Stimulated activated CD8-positive, alpha-beta memory T cell treated with anti-CD3 and anti-CD28 coated beads, Interleukin-15, amount 100 ng/mL, for 1 hour (primary cell): ENCODE measurements around the gene ABCC10.
"Not testable (repeated sequence)": the region's sequence is repeated elsewhere in the genome, so short reads cannot be mapped to it uniquely, and the experiment has no call there.

Experiments
- DNase-seq: peaks from one replicate; pipeline ENCODE4 v3.0.0-alpha.2; 2020; ENCODE audit warnings: low read depth

Gene ABCC10

GRCh38 chr6:43412541-43412940 lies 14.8 kb upstream of the ABCC10 start:
- DNase-seq = no peak

- no peak for DNase-seq
Observed at GRCh38 chr6:43413002-43413401, 14.3 kb upstream of the ABCC10 start.

DNA sequence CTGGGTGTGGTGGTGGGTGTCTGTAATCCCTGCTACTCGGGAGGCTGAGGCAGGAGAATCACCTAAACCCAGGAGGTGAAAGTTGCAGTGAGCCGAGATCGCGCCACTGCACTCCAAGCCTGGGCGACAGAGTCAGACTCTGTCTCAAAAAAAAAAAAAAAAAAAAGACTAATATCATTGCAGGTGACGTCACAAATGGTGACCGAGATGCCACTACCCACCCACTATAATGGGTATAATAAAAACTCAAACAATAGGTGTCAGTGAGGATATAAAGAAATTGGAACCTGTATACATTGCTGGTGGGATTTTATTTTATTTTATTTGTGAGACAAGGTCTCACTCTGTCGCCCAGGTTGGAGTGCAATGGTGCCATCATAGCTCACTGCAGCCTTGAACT lies 12.1 kb upstream of the ABCC10 start:
- DNase-seq = not testable (repeated sequence)

GRCh38 chr6:43416935-43417334 lies 10.4 kb upstream of the ABCC10 start:
- no peak for DNase-seq

DNA sequence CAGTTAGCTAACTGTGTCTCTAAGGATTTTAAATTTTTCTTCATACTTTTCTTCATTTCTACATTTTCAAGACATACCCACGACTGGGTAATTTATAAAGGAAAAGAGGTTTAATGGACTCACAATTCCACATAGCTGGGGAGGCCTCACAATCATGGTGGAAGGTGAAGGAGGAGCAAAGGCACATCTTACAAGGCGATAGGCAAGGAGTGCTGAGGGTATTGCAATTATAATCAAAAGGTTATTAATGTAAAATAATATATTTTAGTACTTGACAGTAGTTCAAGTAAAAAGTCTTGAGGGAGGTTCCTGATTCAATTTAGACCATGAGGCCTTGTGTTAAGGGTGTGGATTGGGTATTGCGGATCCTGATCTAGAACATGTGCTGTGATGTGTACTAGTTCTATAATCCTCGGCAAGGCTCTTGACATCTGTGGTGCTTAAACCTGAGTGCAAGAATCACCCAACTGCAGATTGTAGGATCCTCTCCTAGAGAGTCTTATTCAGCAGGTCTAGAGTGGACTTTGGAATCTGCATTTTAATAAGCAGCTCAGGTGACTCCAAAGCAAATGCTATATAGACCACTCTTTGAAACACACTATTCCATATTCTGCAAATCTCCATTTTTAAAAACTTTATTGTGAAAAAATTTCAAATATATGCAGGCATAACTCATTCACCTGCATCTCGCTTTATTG lies 7.2 kb upstream of the ABCC10 start:
- no peak for DNase-seq

DNA sequence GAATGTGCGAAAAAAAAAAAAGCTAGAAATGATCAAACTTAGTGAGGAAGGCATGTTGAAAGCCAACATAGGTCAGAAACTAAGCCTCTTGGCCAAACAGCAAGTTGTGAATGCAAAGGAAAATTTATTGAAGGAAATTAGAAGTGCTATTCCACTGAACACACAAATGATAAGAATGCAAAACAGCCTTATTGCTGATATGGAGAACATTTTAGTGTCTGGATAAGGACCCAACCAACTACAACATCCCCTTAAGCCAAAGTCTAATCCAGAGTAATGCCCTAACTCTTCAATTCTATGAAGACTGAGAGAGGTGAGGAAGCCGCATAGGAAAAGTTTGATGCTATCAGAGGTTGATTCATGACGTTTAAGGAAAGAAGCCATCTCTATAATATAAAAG lies 5.5 kb upstream of the ABCC10 start:
- DNase-seq = no peak

DNA sequence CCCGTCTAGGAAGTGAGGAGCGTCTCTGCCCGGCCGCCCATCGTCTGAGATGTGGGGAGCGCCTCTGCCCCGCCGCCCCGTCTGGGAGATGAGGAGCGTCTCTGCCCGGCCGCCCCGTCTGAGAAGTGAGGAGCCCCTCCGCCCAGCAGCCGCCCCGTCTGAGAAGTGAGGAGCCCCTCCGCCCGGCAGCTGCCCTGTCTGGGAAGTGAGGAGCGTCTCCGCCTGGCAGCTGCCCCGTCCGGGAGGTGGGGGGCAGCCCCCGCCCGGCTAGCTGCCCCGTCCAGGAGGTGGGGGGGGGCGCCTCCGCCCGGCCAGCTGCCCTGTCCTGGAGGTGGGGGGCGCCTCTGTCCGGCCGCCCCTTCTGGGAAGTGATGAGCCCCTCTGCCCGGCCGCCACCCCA lies 2.3 kb upstream of the ABCC10 start:
- DNase-seq = not testable (repeated sequence)

DNA sequence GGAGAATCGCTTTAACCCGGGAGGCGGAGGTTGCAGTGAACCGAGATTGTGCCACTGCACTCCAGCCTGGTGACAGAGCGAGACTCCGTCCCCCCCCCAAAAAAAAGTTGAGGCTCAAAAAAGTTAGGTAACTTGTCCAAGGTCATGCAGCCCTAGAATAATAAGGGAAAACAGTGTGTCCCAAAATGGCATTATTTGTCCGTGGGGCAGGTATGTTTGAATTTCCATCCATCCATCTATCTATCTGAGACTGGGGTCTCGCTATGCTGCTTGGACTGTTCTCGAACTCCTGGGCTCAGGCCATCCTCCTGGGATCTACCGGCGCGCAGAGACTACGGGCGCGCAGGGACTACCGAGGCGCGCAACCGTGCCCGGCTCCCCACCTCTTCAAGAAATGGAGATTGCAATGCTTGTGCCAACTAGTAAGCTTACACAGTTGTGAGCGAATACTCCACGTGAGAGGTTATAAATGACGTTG lies 374 bp upstream of the ABCC10 start:
- DNase-seq = no peak

GRCh38 chr6:43428112-43428570 lies 800 bp downstream of the ABCC10 start:
- DNase-seq = no peak

- no peak for DNase-seq
Observed at GRCh38 chr6:43428874-43429273, 1.5 kb downstream of the ABCC10 start.

GRCh38 chr6:43432009-43432945 lies 4.9 kb downstream of the ABCC10 start:
- DNase-seq = no peak

DNA sequence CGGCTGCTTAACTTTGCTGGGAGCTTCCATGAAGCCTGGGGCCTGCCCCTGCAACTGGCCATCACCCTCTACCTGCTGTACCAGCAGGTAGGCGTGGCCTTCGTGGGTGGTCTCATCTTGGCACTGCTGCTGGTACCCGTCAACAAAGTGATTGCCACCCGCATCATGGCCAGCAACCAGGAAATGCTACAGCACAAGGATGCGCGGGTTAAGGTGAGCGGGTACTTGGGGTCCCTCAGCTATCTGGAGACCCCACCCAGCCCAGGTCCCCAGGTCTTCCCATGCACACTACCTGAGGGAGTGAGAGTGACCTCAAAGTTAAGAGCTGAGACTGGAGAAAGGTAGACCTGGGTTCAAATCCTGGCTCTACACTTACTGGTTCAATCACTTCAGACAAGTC lies 5.8 kb downstream of the ABCC10 start:
- no peak for DNase-seq

- DNase-seq = no peak
Observed at GRCh38 chr6:43434001-43434840, 6.9 kb downstream of the ABCC10 start.

- no peak for DNase-seq
Observed at GRCh38 chr6:43434943-43435342, 7.6 kb downstream of the ABCC10 start.

DNA sequence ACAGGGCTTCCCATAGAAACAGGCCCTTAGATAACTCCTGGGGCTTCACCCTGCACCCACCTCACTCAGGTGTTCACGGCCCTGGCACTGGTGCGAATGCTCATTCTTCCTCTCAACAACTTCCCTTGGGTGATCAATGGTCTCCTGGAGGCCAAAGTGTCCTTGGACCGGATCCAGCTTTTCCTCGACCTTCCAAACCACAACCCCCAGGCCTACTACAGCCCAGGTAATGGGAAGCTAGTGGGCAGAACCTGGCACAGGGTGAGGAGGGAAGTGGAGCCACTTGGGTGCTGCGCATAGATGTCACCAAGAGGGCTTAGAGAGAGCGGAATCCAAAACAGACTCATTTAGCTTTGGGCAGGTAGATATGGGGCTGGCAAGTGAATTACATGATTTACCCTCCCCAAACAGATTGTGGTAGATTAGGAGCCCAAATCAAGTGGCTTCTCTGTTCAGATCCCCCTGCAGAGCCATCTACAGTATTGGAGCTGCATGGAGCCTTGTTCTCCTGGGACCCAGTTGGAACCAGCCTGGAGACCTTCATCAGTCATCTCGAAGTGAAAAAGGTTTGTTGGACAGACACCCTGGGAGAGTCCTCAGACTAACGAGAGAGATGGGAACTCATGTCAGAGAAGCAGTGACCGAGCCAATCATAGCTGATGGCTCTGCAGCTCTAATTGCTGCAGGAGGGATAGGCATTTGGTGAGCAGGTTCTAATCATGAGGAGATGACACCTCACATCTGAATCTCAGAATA lies 8.5 kb downstream of the ABCC10 start:
- DNase-seq = no peak

DNA sequence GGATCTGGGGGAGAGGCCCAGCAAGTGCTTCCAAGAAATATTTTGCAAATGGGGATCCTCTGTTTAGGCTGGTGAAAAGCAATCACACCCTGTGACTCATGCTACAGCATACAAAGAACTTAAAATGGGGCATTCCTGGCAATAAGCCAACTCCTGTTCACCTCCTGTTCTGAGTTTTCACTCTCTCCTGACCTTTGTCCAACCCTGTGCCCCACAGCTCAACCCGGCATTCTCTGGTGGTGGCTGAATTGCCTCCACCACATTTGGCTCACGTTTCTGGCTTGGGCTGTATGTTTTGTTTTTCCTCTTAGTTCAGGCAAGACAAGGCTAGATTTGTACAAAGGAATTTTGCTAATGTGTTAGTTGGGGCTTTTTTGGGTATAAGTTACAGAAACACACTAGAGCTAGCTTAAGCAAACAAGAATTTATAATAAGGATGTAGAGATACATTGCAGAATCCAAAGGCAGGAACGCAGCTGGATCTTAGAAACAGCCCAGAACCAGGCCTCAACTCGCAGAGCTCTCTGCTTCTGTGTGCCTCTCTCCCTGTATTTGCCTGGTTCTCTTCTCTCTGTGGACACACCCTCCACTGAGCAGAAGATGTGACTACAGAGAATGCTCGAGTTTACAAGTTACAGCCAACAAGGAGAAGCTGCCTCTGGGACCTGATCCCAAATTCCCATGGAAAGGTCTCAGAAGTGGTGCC lies 9.4 kb downstream of the ABCC10 start:
- no peak for DNase-seq

DNA sequence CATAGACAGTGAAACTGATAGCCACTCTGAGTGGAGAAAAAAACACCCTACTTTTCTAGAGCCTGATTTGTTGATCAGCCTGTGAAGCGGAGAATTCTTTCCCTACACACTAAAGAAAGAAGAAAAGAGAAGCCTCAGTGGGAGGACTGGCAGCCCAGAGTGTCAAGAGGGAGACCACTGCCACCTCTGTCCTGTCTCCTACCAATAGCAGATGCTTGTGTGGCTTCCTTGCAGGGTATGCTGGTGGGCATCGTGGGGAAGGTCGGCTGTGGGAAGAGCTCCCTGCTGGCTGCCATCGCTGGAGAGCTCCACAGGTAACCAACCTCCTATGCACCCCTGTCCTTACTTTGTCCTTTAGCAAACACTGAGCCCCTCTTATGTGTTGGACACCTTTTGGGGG lies 10.4 kb downstream of the ABCC10 start:
- no peak for DNase-seq

DNA sequence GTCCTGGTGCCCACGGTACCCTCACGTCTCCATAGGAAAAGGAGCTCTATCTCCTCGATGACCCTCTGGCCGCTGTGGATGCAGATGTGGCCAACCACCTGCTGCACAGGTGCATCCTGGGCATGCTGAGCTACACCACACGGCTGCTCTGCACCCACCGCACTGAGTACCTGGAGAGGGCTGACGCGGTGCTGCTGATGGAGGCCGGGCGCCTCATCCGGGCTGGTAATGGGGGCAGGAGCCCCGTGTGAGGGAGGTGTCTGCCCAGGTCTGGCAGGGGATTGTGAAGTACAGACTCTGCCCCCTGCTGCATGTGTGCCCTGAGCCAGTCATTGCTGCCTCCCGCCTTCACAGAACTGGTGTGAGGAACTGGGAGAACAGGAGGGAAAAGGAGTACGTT lies 15.6 kb downstream of the ABCC10 start:
- no peak for DNase-seq

- no peak for DNase-seq
Observed at GRCh38 chr6:43444036-43444435, 16.7 kb downstream of the ABCC10 start.

DNA sequence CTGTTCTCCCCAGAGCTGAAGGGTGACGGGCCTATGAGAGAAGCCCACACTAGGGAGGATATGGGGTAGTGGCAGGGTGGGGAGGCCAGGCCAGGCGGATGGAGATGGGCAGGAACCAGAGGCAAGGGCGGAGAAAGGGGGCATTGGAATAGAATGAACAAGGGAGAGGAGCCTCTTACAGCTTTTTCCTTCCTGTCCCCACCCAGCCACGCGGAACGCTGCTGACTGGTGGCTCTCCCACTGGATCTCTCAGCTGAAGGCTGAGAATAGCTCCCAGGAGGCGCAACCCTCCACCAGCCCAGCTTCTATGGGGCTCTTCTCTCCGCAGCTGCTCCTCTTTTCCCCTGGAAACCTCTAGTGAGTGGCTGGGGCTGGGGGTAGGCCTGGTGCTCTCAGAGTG lies 17.2 kb downstream of the ABCC10 start:
- DNase-seq = no peak

DNA sequence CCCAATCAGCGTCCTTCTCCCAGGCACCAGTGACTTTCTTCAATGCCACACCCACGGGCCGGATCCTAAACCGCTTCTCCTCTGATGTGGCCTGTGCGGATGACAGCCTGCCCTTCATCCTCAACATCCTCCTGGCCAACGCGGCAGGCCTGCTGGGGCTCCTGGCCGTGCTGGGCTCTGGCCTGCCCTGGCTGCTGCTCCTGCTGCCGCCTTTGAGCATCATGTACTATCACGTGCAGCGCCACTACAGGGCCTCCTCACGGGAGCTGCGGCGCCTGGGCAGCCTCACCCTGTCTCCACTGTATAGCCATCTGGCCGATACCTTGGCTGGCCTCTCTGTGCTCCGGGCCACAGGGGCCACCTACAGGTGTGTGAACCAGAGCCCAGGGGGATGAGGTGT lies 18.2 kb downstream of the ABCC10 start:
- no peak for DNase-seq
